Mesenchymal stem cell (in vitro differentiated cells and primary cell): Measurements from ENCODE around the gene PMEPA1.
A peak's percentile ranks its signal among the peaks of the same experiment; 100 is the strongest.

Experiments
- DNase-seq: peaks from one replicate; pipeline ENCODE4 v3.0.0-alpha.2; 2013
- H2AFZ ChIP-seq: one replicate; pipeline ENCODE4 v1.6.1; 2013; ENCODE audit warnings: low read depth, mild to moderate bottlenecking, control low read depth, inconsistent platforms, low read length, moderate library complexity
- H2AK5ac ChIP-seq: 2 replicates; pipeline ENCODE4 v1.6.1; 2013; ENCODE audit warnings: low read length, moderate library complexity, mild to moderate bottlenecking, inconsistent platforms; ENCODE audit not compliant: severe bottlenecking
- H2BK120ac ChIP-seq: one replicate; pipeline ENCODE4 v1.6.1; 2013; ENCODE audit warnings: low read depth, mild to moderate bottlenecking, inconsistent platforms, low read length, moderate library complexity
- H2BK12ac ChIP-seq, 2 experiments: one replicate each; pipeline ENCODE4 v1.6.1; 2013; ENCODE audit warnings: inconsistent platforms in 2 of 2, low read length in 2 of 2, mild to moderate bottlenecking in 2 of 2, moderate library complexity in 2 of 2, control low read depth in 1 of 2
- H2BK15ac ChIP-seq: one replicate; pipeline ENCODE4 v1.6.1; 2013; ENCODE audit warnings: mild to moderate bottlenecking, low read depth, inconsistent platforms; ENCODE audit not compliant: poor library complexity, severe bottlenecking
- H2BK5ac ChIP-seq: 2 replicates; pipeline ENCODE4 v1.6.1; 2013; ENCODE audit warnings: low read depth, mild to moderate bottlenecking, low read length, control low read depth, inconsistent platforms; ENCODE audit not compliant: poor library complexity, severe bottlenecking
- H3K14ac ChIP-seq, 2 experiments: one replicate each; pipeline ENCODE4 v1.6.1; 2013; ENCODE audit warnings: inconsistent platforms in 2 of 2, low read length in 2 of 2, control low read depth in 1 of 2, mild to moderate bottlenecking in 1 of 2, moderate library complexity in 1 of 2
- H3K18ac ChIP-seq, 2 experiments: one replicate each; pipeline ENCODE4 v1.6.1; 2013; ENCODE audit warnings: inconsistent platforms in 2 of 2, low read length in 2 of 2, control low read depth in 1 of 2, low read depth in 1 of 2, mild to moderate bottlenecking in 1 of 2
- H3K23ac ChIP-seq, 2 experiments: one replicate each; pipeline ENCODE4 v1.6.1; 2013; ENCODE audit warnings: inconsistent platforms in 2 of 2, low read length in 2 of 2, mild to moderate bottlenecking in 2 of 2, moderate library complexity in 2 of 2, control low read depth in 1 of 2
- H3K27ac ChIP-seq: 2 replicates; pipeline ENCODE4 v1.5.1; 2013; ENCODE audit warnings: mild to moderate bottlenecking, moderate library complexity, low read length, control low read depth, inconsistent platforms; ENCODE audit not compliant: poor library complexity, severe bottlenecking
- H3K27me3 ChIP-seq, 2 experiments: 2 replicates each; pipeline versions ENCODE4 v1.6.1 to v1.7.0; 2013; ENCODE audit warnings: low read length in 2 of 2, mild to moderate bottlenecking in 2 of 2, moderate library complexity in 2 of 2, control low read depth in 1 of 2, inconsistent platforms in 1 of 2; ENCODE audit not compliant: control insufficient read depth in 1 of 2, insufficient read depth in 1 of 2
- H3K36me3 ChIP-seq, 2 experiments: 2 replicates each; pipeline versions ENCODE4 v1.6.1 to v1.7.0; 2013; ENCODE audit warnings: low read length in 2 of 2, control low read depth in 1 of 2, inconsistent platforms in 1 of 2, low read depth in 1 of 2, mild to moderate bottlenecking in 1 of 2; ENCODE audit not compliant: insufficient read depth in 2 of 2, control insufficient read depth in 1 of 2
- H3K4ac ChIP-seq, 2 experiments: one replicate each; pipeline ENCODE4 v1.6.1; 2013; ENCODE audit warnings: inconsistent platforms in 2 of 2, low read length in 2 of 2, mild to moderate bottlenecking in 2 of 2, moderate library complexity in 2 of 2, control low read depth in 1 of 2, low read depth in 1 of 2
- H3K4me1 ChIP-seq: 2 replicates; pipeline ENCODE4 v1.6.1; 2013; ENCODE audit warnings: low read depth, low read length, control low read depth; ENCODE audit not compliant: control insufficient read depth, insufficient read depth
- H3K4me2 ChIP-seq: 2 replicates; pipeline ENCODE4 v1.6.1; 2013; ENCODE audit warnings: low read length, mild to moderate bottlenecking, inconsistent platforms; ENCODE audit not compliant: poor library complexity, severe bottlenecking
- H3K4me3 ChIP-seq, 2 experiments: 2 replicates each; pipeline versions ENCODE4 v1.5.1 to v1.7.0; 2013; ENCODE audit warnings: low read length in 2 of 2, mild to moderate bottlenecking in 2 of 2, control low read depth in 1 of 2, low read depth in 1 of 2; ENCODE audit not compliant: insufficient read depth in 1 of 2
- H3K79me1 ChIP-seq: replicated peaks from 2 replicates; pipeline ENCODE4 v1.6.1; 2013; ENCODE audit warnings: mild to moderate bottlenecking, control low read depth, low read length, inconsistent platforms; ENCODE audit not compliant: poor library complexity, severe bottlenecking
- H3K9ac ChIP-seq: 2 replicates; pipeline ENCODE4 v1.7.0; 2013; ENCODE audit warnings: mild to moderate bottlenecking, low read length, moderate library complexity
- H3K9me3 ChIP-seq: 2 replicates; pipeline ENCODE4 v1.7.0; 2013; ENCODE audit warnings: mild to moderate bottlenecking, low read length; ENCODE audit not compliant: control insufficient read depth
- H4K8ac ChIP-seq: one replicate; pipeline ENCODE4 v1.6.1; 2013; ENCODE audit warnings: inconsistent platforms, mild to moderate bottlenecking, low read length, moderate library complexity
- H4K91ac ChIP-seq: one replicate; pipeline ENCODE4 v1.6.1; 2013; ENCODE audit warnings: mild to moderate bottlenecking, low read length, inconsistent platforms
- WGBS: methylation state at CpG from one replicate; pipeline ENCODE4 v1.1.7; 2013; ENCODE audit warnings: mixed read lengths; 5-methylcytosine and 5-hydroxymethylcytosine counted together

Gene PMEPA1

GRCh38 chr20:57609842-57610167 is 100.0 kb downstream of the PMEPA1 start:
- Histone ChIP-seq H2BK5ac (no peak overlapping the region), H3K4me2 (no peak overlapping the region), H3K27me3 (peaks cover 31 to 73% of the 10 kb centered on the region in 2 experiments), H4K8ac (no peak overlapping the region), H2BK12ac (no peak overlapping the region), H3K9ac (no peak overlapping the region), H3K79me1 (no peaks in the 10 kb centered on the region), H2AK5ac (no peak overlapping the region), H2AFZ (no peak overlapping the region), H3K36me3 (no peaks in the 10 kb centered on the region), H3K18ac (no peak overlapping the region), H3K4me3 (no peak overlapping the region), H3K4ac (no peak overlapping the region), H3K23ac (no peak overlapping the region), H3K14ac (no peak overlapping the region), H3K27ac (no peak overlapping the region), H4K91ac (no peak overlapping the region), H2BK15ac (no peak overlapping the region), H2BK120ac (no peak overlapping the region), H3K9me3 (no peaks in the 10 kb centered on the region), H3K4me1 (no peaks in the 10 kb centered on the region)
- WGBS: 94% methylated on average over 4 of the region's 8 CpGs
- DNase-seq: no peak

DNA sequence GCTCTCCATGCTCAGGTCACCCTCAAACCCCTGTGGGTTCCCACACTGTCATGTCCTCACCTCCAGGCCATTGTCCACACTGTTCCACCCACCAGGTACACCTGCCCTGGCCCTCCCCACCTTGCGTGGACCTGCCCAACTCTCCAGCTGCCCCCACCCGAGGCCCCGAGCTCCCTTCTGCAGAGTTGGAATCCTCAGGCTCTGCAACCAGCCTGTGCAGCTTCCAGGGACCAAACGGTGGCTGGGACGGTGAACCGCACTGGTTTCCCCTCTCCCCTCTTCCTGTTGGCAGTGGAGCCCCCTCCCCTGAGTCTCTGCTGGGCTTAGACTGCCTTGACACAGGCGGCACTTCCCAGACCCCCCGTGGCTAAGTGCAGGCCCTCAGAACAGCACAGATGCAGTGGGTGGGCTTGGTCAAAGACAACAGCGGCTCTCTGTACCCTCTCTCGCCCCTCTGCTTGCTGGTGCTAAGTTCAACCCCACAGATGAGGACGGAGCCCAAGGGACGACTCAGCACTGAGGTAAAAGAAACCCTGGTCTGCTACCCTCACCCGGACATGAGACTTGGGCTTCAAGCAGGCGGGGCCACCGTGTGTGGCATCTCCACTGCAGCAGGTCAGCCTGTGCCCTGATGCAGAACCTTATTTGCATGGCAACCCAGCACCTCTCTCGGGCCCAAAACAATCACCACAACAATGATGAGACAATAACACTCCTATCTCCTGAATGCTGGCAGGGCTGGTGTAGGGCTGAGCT is 100.6 kb downstream of the PMEPA1 start:
- Histone ChIP-seq H4K8ac (no peak overlapping the region), H3K4ac (no peak overlapping the region), H2AFZ (no peak overlapping the region), H3K27me3 (peaks cover 31 to 73% of the 10 kb centered on the region in 2 experiments), H3K23ac (peak overlapping the region in 1 of 2 experiments; percentile 27), H2BK5ac (no peak overlapping the region), H3K36me3 (no peaks in the 10 kb centered on the region), H3K9ac (no peak overlapping the region), H3K18ac (no peak overlapping the region), H2BK12ac (no peak overlapping the region), H2BK15ac (no peak overlapping the region), H3K14ac (no peak overlapping the region), H3K4me1 (no peaks in the 10 kb centered on the region), H2BK120ac (no peak overlapping the region), H3K27ac (no peak overlapping the region), H2AK5ac (no peak overlapping the region), H3K4me3 (no peak overlapping the region), H3K9me3 (no peaks in the 10 kb centered on the region), H4K91ac (no peak overlapping the region), H3K4me2 (no peak overlapping the region), H3K79me1 (no peaks in the 10 kb centered on the region)
- WGBS: 70% methylated on average over 16 of the region's 16 CpGs
- DNase-seq: no peak

DNA sequence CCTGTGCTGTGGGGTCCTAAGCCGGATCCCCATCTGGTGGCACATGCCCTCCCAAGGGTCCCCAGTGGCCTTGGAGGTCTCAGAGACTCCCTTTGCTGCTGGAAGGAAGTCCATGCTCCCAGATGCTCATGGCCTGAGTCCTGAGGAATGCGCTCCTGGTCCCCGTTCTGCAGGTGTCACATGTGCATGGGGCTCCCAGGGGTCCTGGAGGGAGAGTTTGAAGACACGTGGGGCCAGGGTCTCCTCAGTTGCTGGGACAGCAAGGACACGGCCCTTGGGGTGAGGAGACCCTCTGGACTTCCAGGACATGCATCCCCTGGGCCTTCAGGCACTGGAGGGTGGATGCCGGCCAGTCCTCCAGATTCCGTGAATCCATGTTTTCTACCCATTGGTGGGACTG is 101.3 kb downstream of the PMEPA1 start:
- H3K4me1 ChIP-seq: no peaks in the 10 kb centered on the region
- peaks cover 31 to 73% of the 10 kb centered on the region in 2 experiments for H3K27me3 ChIP-seq
- no peak overlapping the region for H3K4me3 ChIP-seq
- no peak overlapping the region for H3K9ac ChIP-seq
- no peak overlapping the region for H3K4ac ChIP-seq
- no peak overlapping the region for H3K4me2 ChIP-seq
- no peak overlapping the region for H3K27ac ChIP-seq
- H2AK5ac ChIP-seq: no peak overlapping the region
- 65% methylated on average over 7 of the region's 7 CpGs for WGBS
- H4K8ac ChIP-seq: no peak overlapping the region
- H3K23ac ChIP-seq: no peak overlapping the region
- no peak overlapping the region for H3K14ac ChIP-seq
- no peak overlapping the region for H2BK12ac ChIP-seq
- H2BK5ac ChIP-seq: no peak overlapping the region
- H2BK120ac ChIP-seq: no peak overlapping the region
- no peaks in the 10 kb centered on the region for H3K79me1 ChIP-seq
- H2BK15ac ChIP-seq: no peak overlapping the region
- H2AFZ ChIP-seq: no peak overlapping the region
- no peak for DNase-seq
- no peak overlapping the region for H4K91ac ChIP-seq
- no peaks in the 10 kb centered on the region for H3K9me3 ChIP-seq
- H3K18ac ChIP-seq: no peak overlapping the region
- no peaks in the 10 kb centered on the region for H3K36me3 ChIP-seq

GRCh38 chr20:57605878-57606277 is 103.9 kb downstream of the PMEPA1 start:
- Histone ChIP-seq H4K91ac (no peak overlapping the region), H3K4me3 (no peak overlapping the region), H2AK5ac (no peak overlapping the region), H3K14ac (no peak overlapping the region), H4K8ac (no peak overlapping the region), H3K36me3 (no peaks in the 10 kb centered on the region), H3K23ac (no peak overlapping the region), H3K27ac (no peak overlapping the region), H3K4me1 (no peaks in the 10 kb centered on the region), H3K4ac (no peak overlapping the region), H3K9me3 (no peaks in the 10 kb centered on the region), H2BK15ac (no peak overlapping the region), H3K4me2 (no peak overlapping the region), H3K18ac (no peak overlapping the region), H2BK120ac (no peak overlapping the region), H3K9ac (no peak overlapping the region), H2BK12ac (no peak overlapping the region), H3K27me3 (peaks cover 46 to 68% of the 10 kb centered on the region in 2 experiments), H3K79me1 (no peaks in the 10 kb centered on the region), H2BK5ac (no peak overlapping the region), H2AFZ (no peak overlapping the region)
- DNase-seq: no peak
- 84% methylated on average over 3 of the region's 5 CpGs for WGBS
